ENCODE measurements around the gene CREB5.

GRCh38 chr7:28490831-28491230, 78.5 kb downstream of the CREB5 start:
- TF ChIP-seq CTCF (IDR thresholded peaks at IDR 0.05): no peak
- no peak for TF ChIP-seq POLR2AphosphoS5 (IDR thresholded peaks at IDR 0.05)
- no peak for TF ChIP-seq POLR2A (IDR thresholded peaks at IDR 0.05)
